ENCODE measurements around the gene LZTR1.

GRCh38 chr22:21012446-21013407 lies 30.6 kb downstream of the LZTR1 start:
- TF ChIP-seq CTCF (IDR thresholded peaks at IDR 0.05; ENCODE audit: low read length) (no peak), EZH2 (optimal IDR thresholded peaks at IDR 0.05; ENCODE audit: low read depth, low read length) (no peak)

All from MM.1S (cell line).